GM23338 (cell line): ENCODE results near the gene CTDSP2. TPM values are rescaled to one million over a fixed set of nuclear protein-coding genes. Genes with fewer than 3 reads are reported as not detected.

Source experiments
- ATAC-seq: fragments of 200-7000 bp; cut with Tn5 transposase; 3 replicates; pipeline ENCODE4 v1.9.1; 2020
- DNase-seq: peaks from one replicate; pipeline ENCODE4 v3.0.0-alpha.2; 2015; ENCODE audit warnings: low spot score
- H2AFZ ChIP-seq: fragments of 200-600 bp; sonication (generic); 2 replicates; pipeline ENCODE4 v1.8.0; 2016; ENCODE audit warnings: antibody characterized with exemption, mild to moderate bottlenecking, moderate library complexity
- H3F3A ChIP-seq: fragments of 200-600 bp; sonication (generic); replicated peaks from 2 replicates; pipeline ENCODE4 v1.8.0; 2017; ENCODE audit warnings: antibody characterized with exemption, mixed run types, low read depth
- H3K27ac ChIP-seq: fragments of 200-600 bp; sonication (generic); 2 replicates; pipeline ENCODE4 v1.6.1; 2016; ENCODE audit warnings: low read depth
- H3K27me3 ChIP-seq: fragments of 200-600 bp; sonication (generic); 2 replicates; pipeline ENCODE4 v1.8.0; 2016; ENCODE audit warnings: mild to moderate bottlenecking, mixed run types, moderate library complexity; ENCODE audit not compliant: insufficient read depth
- H3K36me3 ChIP-seq: fragments of 200-600 bp; sonication (generic); 2 replicates; pipeline ENCODE4 v1.8.0; 2016; ENCODE audit warnings: mild to moderate bottlenecking; ENCODE audit not compliant: insufficient read depth
- H3K4me1 ChIP-seq: fragments of 200-600 bp; sonication (generic); 2 replicates; pipeline ENCODE4 v1.8.0; 2016; ENCODE audit warnings: mild to moderate bottlenecking, moderate library complexity; ENCODE audit not compliant: insufficient read depth
- H3K4me2 ChIP-seq: fragments of 200-600 bp; sonication (generic); 2 replicates; pipeline ENCODE4 v1.7.1; 2017; ENCODE audit warnings: mixed run types
- H3K4me3 ChIP-seq: fragments of 200-600 bp; sonication (generic); 2 replicates; pipeline ENCODE4 v1.6.1; 2016; ENCODE audit warnings: mixed run types
- H3K79me2 ChIP-seq: fragments of 200-600 bp; sonication (generic); replicated peaks from 2 replicates; pipeline ENCODE4 v1.8.0; 2017; ENCODE audit warnings: mild to moderate bottlenecking; ENCODE audit not compliant: insufficient read depth
- H3K9me2 ChIP-seq: fragments of 200-600 bp; sonication (generic); 2 replicates; pipeline ENCODE4 v1.8.0; 2017; ENCODE audit not compliant: insufficient read depth
- H4K20me1 ChIP-seq: fragments of 200-600 bp; sonication (generic); replicated peaks from 2 replicates; pipeline ENCODE4 v1.8.0; 2017; ENCODE audit warnings: mild to moderate bottlenecking; ENCODE audit not compliant: insufficient read depth
- H3K27ac Mint-ChIP-seq: 2 replicates; pipeline ENCODE4 v1.8.0; 2020; ENCODE audit warnings: inconsistent platforms, mild to moderate bottlenecking, moderate library complexity, mixed read lengths
- H3K27me3 Mint-ChIP-seq: 3 replicates; pipeline ENCODE4 v1.8.0; 2022; ENCODE audit warnings: low read depth, mild to moderate bottlenecking, moderate library complexity, mixed read lengths, inconsistent platforms; ENCODE audit not compliant: insufficient read depth, poor library complexity
- H3K36me3 Mint-ChIP-seq: 3 replicates; pipeline ENCODE4 v1.8.0; 2021; ENCODE audit warnings: low read depth, mild to moderate bottlenecking, inconsistent platforms, moderate library complexity, mixed read lengths
- H3K4me1 Mint-ChIP-seq: 3 replicates; pipeline ENCODE4 v1.8.0; 2020; ENCODE audit warnings: mild to moderate bottlenecking, inconsistent platforms, mixed read lengths
- H3K4me3 Mint-ChIP-seq: 3 replicates; pipeline ENCODE4 v1.8.0; 2021; ENCODE audit warnings: moderate library complexity, mild to moderate bottlenecking, inconsistent platforms, mixed read lengths
- H3K9me3 Mint-ChIP-seq: 3 replicates; pipeline ENCODE4 v1.8.0; 2020; ENCODE audit warnings: moderate library complexity, mild to moderate bottlenecking, inconsistent platforms, mixed read lengths
- EZH2phosphoT487 ChIP-seq: fragments of 200-600 bp; sonication (generic); IDR thresholded peaks from one replicate; pipeline ENCODE4 v1.8.1; 2018; ENCODE audit warnings: antibody characterized with exemption; ENCODE audit not compliant: unreplicated experiment
- STAT1 ChIP-seq: IDR thresholded peaks from one replicate; pipeline ENCODE4 v1.6.1; 2016; ENCODE audit warnings: antibody characterized with exemption; ENCODE audit not compliant: unreplicated experiment
- polyA plus RNA-seq: library from polyadenylated mRNA; unstranded; fragments of >200 nt; fragmentation: Nextera tagmentation; extraction: Ambion mirVana; gene quantifications from 2 replicates; pipeline ENCODE4 v1.2.1, GENCODE V29; 2016
- total RNA-seq: library from RNA; depleted of rRNA; stranded (reverse); fragments of >200 nt; shearing (Covaris generic); gene quantifications from 2 replicates; pipeline ENCODE4 v1.2.3, GENCODE V29; 2014
- TF ChIP-seq, protein P1 (sequence below): fragments of 250-450 bp; sonication (Bioruptor Pico); IDR thresholded peaks from 2 replicates; pipeline ENCODE4 v1.5.0; 2020; ENCODE audit warnings: mild to moderate bottlenecking, moderate library complexity

Gene CTDSP2
- total and polyA plus RNA-seq, 2 experiments from 2014 or later: 22.8 to 81.9 TPM

- Histone ChIP-seq H4K20me1 (peaks cover 38% of the 10 kb centered on the region), H3K4me1 (peaks cover 90% of the 10 kb centered on the region), H3K27ac (peak overlapping the region; percentile 88), H3K27me3 (no peaks in the 10 kb centered on the region), H3K79me2 (peaks cover 99% of the 10 kb centered on the region), H3F3A (peaks cover 15% of the 10 kb centered on the region), H3K36me3 (no peaks in the 10 kb centered on the region), H3K4me2 (peak overlapping the region; percentile 42), H3K4me3 (peak overlapping the region; percentile 29; the same call in 1 of the 2 replicates), H3K9me2 (no peaks in the 10 kb centered on the region), H2AFZ (no peak overlapping the region)
- H3K4me1 Mint-ChIP-seq: peaks cover 88% of the 10 kb centered on the region
- H3K27me3 Mint-ChIP-seq: peaks cover 9% of the 10 kb centered on the region
- peak; percentile 42 for ATAC-seq
- TF ChIP-seq EZH2phosphoT487 (no peak), STAT1 (no peak)
- TF ChIP-seq, protein P1, sequence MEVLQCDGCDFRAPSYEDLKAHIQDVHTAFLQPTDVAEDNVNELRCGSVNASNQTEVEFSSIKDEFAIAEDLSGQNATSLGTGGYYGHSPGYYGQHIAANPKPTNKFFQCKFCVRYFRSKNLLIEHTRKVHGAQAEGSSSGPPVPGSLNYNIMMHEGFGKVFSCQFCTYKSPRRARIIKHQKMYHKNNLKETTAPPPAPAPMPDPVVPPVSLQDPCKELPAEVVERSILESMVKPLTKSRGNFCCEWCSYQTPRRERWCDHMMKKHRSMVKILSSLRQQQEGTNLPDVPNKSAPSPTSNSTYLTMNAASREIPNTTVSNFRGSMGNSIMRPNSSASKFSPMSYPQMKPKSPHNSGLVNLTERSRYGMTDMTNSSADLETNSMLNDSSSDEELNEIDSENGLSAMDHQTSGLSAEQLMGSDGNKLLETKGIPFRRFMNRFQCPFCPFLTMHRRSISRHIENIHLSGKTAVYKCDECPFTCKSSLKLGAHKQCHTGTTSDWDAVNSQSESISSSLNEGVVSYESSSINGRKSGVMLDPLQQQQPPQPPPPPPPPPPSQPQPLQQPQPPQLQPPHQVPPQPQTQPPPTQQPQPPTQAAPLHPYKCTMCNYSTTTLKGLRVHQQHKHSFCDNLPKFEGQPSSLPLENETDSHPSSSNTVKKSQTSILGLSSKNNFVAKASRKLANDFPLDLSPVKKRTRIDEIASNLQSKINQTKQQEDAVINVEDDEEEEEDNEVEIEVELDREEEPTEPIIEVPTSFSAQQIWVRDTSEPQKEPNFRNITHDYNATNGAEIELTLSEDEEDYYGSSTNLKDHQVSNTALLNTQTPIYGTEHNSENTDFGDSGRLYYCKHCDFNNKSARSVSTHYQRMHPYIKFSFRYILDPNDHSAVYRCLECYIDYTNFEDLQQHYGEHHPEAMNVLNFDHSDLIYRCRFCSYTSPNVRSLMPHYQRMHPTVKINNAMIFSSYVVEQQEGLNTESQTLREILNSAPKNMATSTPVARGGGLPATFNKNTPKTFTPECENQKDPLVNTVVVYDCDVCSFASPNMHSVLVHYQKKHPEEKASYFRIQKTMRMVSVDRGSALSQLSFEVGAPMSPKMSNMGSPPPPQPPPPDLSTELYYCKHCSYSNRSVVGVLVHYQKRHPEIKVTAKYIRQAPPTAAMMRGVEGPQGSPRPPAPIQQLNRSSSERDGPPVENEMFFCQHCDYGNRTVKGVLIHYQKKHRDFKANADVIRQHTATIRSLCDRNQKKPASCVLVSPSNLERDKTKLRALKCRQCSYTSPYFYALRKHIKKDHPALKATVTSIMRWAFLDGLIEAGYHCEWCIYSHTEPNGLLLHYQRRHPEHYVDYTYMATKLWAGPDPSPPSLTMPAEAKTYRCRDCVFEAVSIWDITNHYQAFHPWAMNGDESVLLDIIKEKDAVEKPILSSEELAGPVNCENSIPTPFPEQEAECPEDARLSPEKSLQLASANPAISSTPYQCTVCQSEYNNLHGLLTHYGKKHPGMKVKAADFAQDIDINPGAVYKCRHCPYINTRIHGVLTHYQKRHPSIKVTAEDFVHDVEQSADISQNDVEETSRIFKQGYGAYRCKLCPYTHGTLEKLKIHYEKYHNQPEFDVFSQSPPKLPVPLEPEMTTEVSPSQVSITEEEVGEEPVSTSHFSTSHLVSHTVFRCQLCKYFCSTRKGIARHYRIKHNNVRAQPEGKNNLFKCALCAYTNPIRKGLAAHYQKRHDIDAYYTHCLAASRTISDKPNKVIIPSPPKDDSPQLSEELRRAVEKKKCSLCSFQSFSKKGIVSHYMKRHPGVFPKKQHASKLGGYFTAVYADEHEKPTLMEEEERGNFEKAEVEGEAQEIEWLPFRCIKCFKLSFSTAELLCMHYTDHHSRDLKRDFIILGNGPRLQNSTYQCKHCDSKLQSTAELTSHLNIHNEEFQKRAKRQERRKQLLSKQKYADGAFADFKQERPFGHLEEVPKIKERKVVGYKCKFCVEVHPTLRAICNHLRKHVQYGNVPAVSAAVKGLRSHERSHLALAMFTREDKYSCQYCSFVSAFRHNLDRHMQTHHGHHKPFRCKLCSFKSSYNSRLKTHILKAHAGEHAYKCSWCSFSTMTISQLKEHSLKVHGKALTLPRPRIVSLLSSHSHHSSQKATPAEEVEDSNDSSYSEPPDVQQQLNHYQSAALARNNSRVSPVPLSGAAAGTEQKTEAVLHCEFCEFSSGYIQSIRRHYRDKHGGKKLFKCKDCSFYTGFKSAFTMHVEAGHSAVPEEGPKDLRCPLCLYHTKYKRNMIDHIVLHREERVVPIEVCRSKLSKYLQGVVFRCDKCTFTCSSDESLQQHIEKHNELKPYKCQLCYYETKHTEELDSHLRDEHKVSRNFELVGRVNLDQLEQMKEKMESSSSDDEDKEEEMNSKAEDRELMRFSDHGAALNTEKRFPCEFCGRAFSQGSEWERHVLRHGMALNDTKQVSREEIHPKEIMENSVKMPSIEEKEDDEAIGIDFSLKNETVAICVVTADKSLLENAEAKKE: peak; percentile 34; the same call in 1 of the 2 replicates
- H3K27ac Mint-ChIP-seq: peak overlapping the region; percentile 95
- peak overlapping the region; percentile 53 for H3K4me3 Mint-ChIP-seq
- DNase-seq: peak; percentile 84
- no peaks in the 10 kb centered on the region for H3K9me3 Mint-ChIP-seq
- H3K36me3 Mint-ChIP-seq: no peaks in the 10 kb centered on the region
Observed at GRCh38 chr12:57836442-57837375, 9.8 kb downstream of the CTDSP2 start.
